ENCODE measurements around the gene DRD5.
"Not testable (repeated sequence)": the region's sequence is repeated elsewhere in the genome, so short reads cannot be mapped to it uniquely, and the experiment has no call there.

The DRD5 gene

DNA sequence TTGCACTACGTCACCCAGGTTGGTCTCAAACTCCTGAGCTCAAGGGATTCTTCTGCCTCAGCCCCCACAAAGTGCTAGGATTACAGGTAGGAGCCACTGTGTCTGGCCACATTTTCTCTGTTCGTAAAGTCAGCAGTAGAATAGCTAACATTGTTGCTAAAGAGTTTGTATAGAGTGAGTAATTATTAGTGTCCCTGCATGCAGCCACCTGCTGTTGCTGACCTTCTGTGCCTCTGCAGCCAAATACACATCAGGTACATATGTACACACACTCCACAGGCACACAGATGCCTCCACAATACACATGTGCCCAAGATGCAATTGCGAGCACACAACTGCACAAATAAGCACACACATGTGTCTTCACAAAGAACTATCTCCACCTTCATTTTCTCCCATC is 10.9 kb downstream of the DRD5 start:
- H3K27me3 ChIP-seq (replicated peaks; ENCODE audit: insufficient read depth, low read length), result no peaks in the 10 kb centered on the region
- no peak overlapping the region for H3K27ac ChIP-seq (ENCODE audit: low read length)
- no peaks in the 10 kb centered on the region for H3K9me2 ChIP-seq (replicated peaks; ENCODE audit: insufficient read depth, low read length)
- TF ChIP-seq, protein P1, sequence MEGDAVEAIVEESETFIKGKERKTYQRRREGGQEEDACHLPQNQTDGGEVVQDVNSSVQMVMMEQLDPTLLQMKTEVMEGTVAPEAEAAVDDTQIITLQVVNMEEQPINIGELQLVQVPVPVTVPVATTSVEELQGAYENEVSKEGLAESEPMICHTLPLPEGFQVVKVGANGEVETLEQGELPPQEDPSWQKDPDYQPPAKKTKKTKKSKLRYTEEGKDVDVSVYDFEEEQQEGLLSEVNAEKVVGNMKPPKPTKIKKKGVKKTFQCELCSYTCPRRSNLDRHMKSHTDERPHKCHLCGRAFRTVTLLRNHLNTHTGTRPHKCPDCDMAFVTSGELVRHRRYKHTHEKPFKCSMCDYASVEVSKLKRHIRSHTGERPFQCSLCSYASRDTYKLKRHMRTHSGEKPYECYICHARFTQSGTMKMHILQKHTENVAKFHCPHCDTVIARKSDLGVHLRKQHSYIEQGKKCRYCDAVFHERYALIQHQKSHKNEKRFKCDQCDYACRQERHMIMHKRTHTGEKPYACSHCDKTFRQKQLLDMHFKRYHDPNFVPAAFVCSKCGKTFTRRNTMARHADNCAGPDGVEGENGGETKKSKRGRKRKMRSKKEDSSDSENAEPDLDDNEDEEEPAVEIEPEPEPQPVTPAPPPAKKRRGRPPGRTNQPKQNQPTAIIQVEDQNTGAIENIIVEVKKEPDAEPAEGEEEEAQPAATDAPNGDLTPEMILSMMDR (IDR thresholded peaks at IDR 0.05; ENCODE audit: low read length), result no peak
- TF ChIP-seq EZH2phosphoT487 (IDR thresholded peaks at IDR 0.05; ENCODE audit: low read length), result no peak
- no peak for DNase-seq
- no peaks in the 10 kb centered on the region for H3K79me2 ChIP-seq (ENCODE audit: low read length)
- no peak overlapping the region for H3K4me2 ChIP-seq (ENCODE audit: low read depth, low read length)
- H3K4me3 ChIP-seq (ENCODE audit: low read length), result no peak overlapping the region
- H4K20me1 ChIP-seq (ENCODE audit: insufficient read depth, low read length), result no peaks in the 10 kb centered on the region
- H3K4me1 ChIP-seq (ENCODE audit: low read length), result no peaks in the 10 kb centered on the region
- no peaks in the 10 kb centered on the region for H3K36me3 ChIP-seq (replicated peaks; ENCODE audit: insufficient read depth, low read length)
- H3K9ac ChIP-seq (ENCODE audit: low read length), result no peak overlapping the region
- no peaks in the 10 kb centered on the region for H3K9me3 ChIP-seq (replicated peaks; ENCODE audit: insufficient read depth, low read length)
- H3F3A ChIP-seq (ENCODE audit: insufficient read depth, low read length), result no peaks in the 10 kb centered on the region
- no peak overlapping the region for H2AFZ ChIP-seq (ENCODE audit: low read length)

DNA sequence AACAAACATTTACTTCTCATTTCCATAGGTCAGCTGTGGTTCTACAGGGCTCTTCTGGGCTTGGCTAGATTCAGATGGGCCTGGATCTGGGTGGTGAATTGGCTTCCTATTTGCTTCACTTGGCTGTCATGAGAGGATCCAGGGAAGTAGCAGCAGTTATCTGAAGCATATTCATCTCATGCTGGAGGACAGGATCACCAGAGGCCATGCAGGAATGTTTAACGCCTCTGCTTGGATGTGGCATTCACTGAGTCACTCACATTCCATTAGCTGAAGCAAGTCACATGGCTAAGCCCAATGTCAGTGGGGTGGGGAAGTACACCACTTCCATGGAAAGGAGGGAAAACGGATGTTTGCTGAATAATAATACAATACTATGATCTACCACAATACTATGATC is 15.2 kb downstream of the DRD5 start:
- not testable (repeated sequence) for H2AFZ ChIP-seq (ENCODE audit: low read length); H3K9me2 ChIP-seq (replicated peaks; ENCODE audit: insufficient read depth, low read length); H3F3A ChIP-seq (ENCODE audit: insufficient read depth, low read length); H3K9ac ChIP-seq (ENCODE audit: low read length); H4K20me1 ChIP-seq (ENCODE audit: insufficient read depth, low read length); H3K9me3 ChIP-seq (replicated peaks; ENCODE audit: insufficient read depth, low read length); H3K27ac ChIP-seq (ENCODE audit: low read length); H3K79me2 ChIP-seq (ENCODE audit: low read length); H3K4me2 ChIP-seq (ENCODE audit: low read depth, low read length); DNase-seq; H3K36me3 ChIP-seq (replicated peaks; ENCODE audit: insufficient read depth, low read length); H3K4me3 ChIP-seq (ENCODE audit: low read length); H3K27me3 ChIP-seq (replicated peaks; ENCODE audit: insufficient read depth, low read length)
- H3K4me1 ChIP-seq (ENCODE audit: low read length), result peaks cover 10% of the 10 kb centered on the region

DNA sequence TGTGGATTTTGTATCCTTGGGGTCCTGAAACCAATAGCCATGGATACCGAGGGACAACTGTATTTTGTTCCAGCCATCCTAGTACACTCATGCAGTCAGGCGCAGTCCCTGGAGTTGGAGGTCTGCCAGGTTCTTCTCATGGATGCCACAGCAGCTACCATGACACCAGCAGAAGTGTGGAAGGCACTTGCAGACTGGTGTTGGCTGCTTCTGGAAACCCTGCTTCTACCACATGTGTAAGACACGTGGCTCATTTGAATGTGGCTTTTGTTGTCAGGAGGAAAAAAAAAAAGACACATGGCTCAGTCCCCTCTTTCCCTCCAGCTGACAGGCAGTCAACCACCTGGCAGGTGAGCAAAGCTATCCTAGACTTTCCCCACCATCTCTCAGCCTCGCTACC is 19.4 kb downstream of the DRD5 start:
- Histone ChIP-seq H3K27me3 (replicated peaks; ENCODE audit: insufficient read depth, low read length) (no peaks in the 10 kb centered on the region), H4K20me1 (ENCODE audit: insufficient read depth, low read length) (no peaks in the 10 kb centered on the region), H3K36me3 (replicated peaks; ENCODE audit: insufficient read depth, low read length) (no peaks in the 10 kb centered on the region), H3K79me2 (ENCODE audit: low read length) (no peaks in the 10 kb centered on the region), H3K9me3 (replicated peaks; ENCODE audit: insufficient read depth, low read length) (no peaks in the 10 kb centered on the region), H3K4me2 (ENCODE audit: low read depth, low read length) (no peak overlapping the region; the same call in 1 of the 2 replicates), H3K4me1 (ENCODE audit: low read length) (peaks cover 10% of the 10 kb centered on the region), H3K9me2 (replicated peaks; ENCODE audit: insufficient read depth, low read length) (no peaks in the 10 kb centered on the region), H2AFZ (ENCODE audit: low read length) (no peak overlapping the region), H3F3A (ENCODE audit: insufficient read depth, low read length) (no peaks in the 10 kb centered on the region), H3K27ac (ENCODE audit: low read length) (no peak overlapping the region), H3K9ac (ENCODE audit: low read length) (no peak overlapping the region), H3K4me3 (ENCODE audit: low read length) (no peak overlapping the region)
- TF ChIP-seq EZH2phosphoT487 (IDR thresholded peaks at IDR 0.05; ENCODE audit: low read length) (no peak), EZH2 (optimal IDR thresholded peaks at IDR 0.05; ENCODE audit: low read depth, low read length) (no peak)
- TF ChIP-seq, protein P1 (IDR thresholded peaks at IDR 0.05; ENCODE audit: low read length), result no peak
- DNase-seq, result peak; percentile 25

DNA sequence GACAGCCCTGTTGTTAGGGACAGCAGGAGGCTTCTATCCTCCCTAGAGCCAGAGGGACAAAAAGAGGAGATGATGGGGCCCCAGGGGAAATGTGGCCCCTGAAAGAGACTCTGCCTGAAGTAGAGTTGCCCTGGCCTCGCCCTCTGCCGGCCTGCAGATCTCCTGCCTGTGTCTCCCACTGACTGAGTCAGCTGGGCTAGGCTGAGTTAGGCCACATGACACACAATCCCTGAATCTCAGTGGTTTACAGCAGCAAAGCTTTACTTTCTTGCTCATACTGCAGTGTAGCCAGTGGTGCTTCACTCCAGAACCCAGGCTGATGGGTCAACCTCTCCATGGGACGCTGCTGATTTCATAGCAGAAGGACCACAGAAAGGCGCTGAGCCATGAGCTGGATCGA is 23.5 kb downstream of the DRD5 start:
- H3K9me3 ChIP-seq (replicated peaks; ENCODE audit: insufficient read depth, low read length), result no peaks in the 10 kb centered on the region
- no peak overlapping the region for H3K27ac ChIP-seq (ENCODE audit: low read length)
- no peak for DNase-seq
- no peak for TF ChIP-seq EZH2phosphoT487 (IDR thresholded peaks at IDR 0.05; ENCODE audit: low read length)
- no peak for TF ChIP-seq EZH2 (optimal IDR thresholded peaks at IDR 0.05; ENCODE audit: low read depth, low read length)
- TF ChIP-seq, protein P1 (IDR thresholded peaks at IDR 0.05; ENCODE audit: low read length), result no peak
- no peak overlapping the region for H3K4me2 ChIP-seq (ENCODE audit: low read depth, low read length)
- peaks cover 10% of the 10 kb centered on the region for H3K4me1 ChIP-seq (ENCODE audit: low read length)
- no peaks in the 10 kb centered on the region for H3K9me2 ChIP-seq (replicated peaks; ENCODE audit: insufficient read depth, low read length)
- no peaks in the 10 kb centered on the region for H4K20me1 ChIP-seq (ENCODE audit: insufficient read depth, low read length)
- no peak overlapping the region for H3K9ac ChIP-seq (ENCODE audit: low read length)
- H2AFZ ChIP-seq (ENCODE audit: low read length), result no peak overlapping the region
- no peaks in the 10 kb centered on the region for H3K79me2 ChIP-seq (ENCODE audit: low read length)
- no peak overlapping the region for H3K4me3 ChIP-seq (ENCODE audit: low read length)
- no peaks in the 10 kb centered on the region for H3F3A ChIP-seq (ENCODE audit: insufficient read depth, low read length)
- no peaks in the 10 kb centered on the region for H3K36me3 ChIP-seq (replicated peaks; ENCODE audit: insufficient read depth, low read length)
- no peaks in the 10 kb centered on the region for H3K27me3 ChIP-seq (replicated peaks; ENCODE audit: insufficient read depth, low read length)

All from MM.1S (cell line).